ENCODE measurements around the gene RAP1B. TPM values are rescaled to one million over a fixed set of nuclear protein-coding genes. Genes with fewer than 3 reads are reported as not detected.

The RAP1B gene
- total RNA-seq, 1 donor from 2014 or later, result 182 TPM

GRCh38 chr12:68686262-68686594 lies 75.5 kb downstream of the RAP1B start:
- DNase-seq (ENCODE audit: extremely low spot score, unreplicated experiment), result no peak
- Mint-ChIP-seq H3K27me3 (ENCODE audit: unreplicated experiment) (no peaks in the 10 kb centered on the region), H3K27ac (ENCODE audit: unreplicated experiment) (peak overlapping the region; percentile 96), H3K4me1 (ENCODE audit: unreplicated experiment) (peaks cover 32% of the 10 kb centered on the region), H3K4me3 (ENCODE audit: unreplicated experiment) (peak overlapping the region; percentile 91), H3K9me3 (ENCODE audit: unreplicated experiment) (no peaks in the 10 kb centered on the region), H3K36me3 (ENCODE audit: unreplicated experiment) (peaks cover 4% of the 10 kb centered on the region)
- TF ChIP-seq CTCF (IDR thresholded peaks at IDR 0.05), result no peak

GRCh38 chr12:68686595-68687521 lies 76.2 kb downstream of the RAP1B start, which contains the start of gene NUP107:
Gene NUP107 (plus strand): TSS chr12:68686978. CDS start chr12:68687066, 88 bp downstream.
- peak; percentile 99 for DNase-seq (ENCODE audit: extremely low spot score, unreplicated experiment)
- no peaks in the 10 kb centered on the region for H3K9me3 Mint-ChIP-seq (ENCODE audit: unreplicated experiment)
- peak within 1 kb of the TSS; percentile 91 for H3K4me3 Mint-ChIP-seq (ENCODE audit: unreplicated experiment)
- peaks cover 32% of the 10 kb centered on the region for H3K4me1 Mint-ChIP-seq (ENCODE audit: unreplicated experiment)
- H3K36me3 Mint-ChIP-seq (ENCODE audit: unreplicated experiment), result peaks cover 4% of the 10 kb centered on the region
- no peak for TF ChIP-seq CTCF (IDR thresholded peaks at IDR 0.05)
- no peaks in the 10 kb centered on the region for H3K27me3 Mint-ChIP-seq (ENCODE audit: unreplicated experiment)
- H3K27ac Mint-ChIP-seq (ENCODE audit: unreplicated experiment), result peak within 1 kb of the TSS; percentile 96

- H3K36me3 Mint-ChIP-seq (ENCODE audit: unreplicated experiment), result peaks cover 39% of the 10 kb centered on the region
- TF ChIP-seq CTCF (IDR thresholded peaks at IDR 0.05), result no peak
Observed at GRCh38 chr12:68695454-68695853, 84.8 kb downstream of the RAP1B start.

GRCh38 chr12:68699486-68699885 lies 88.8 kb downstream of the RAP1B start:
- H3K9me3 Mint-ChIP-seq (ENCODE audit: unreplicated experiment), result no peaks in the 10 kb centered on the region
- no peaks in the 10 kb centered on the region for H3K4me1 Mint-ChIP-seq (ENCODE audit: unreplicated experiment)
- no peak for DNase-seq (ENCODE audit: extremely low spot score, unreplicated experiment)
- H3K36me3 Mint-ChIP-seq (ENCODE audit: unreplicated experiment), result peaks cover 29% of the 10 kb centered on the region
- TF ChIP-seq CTCF (IDR thresholded peaks at IDR 0.05), result no peak
- no peaks in the 10 kb centered on the region for H3K27me3 Mint-ChIP-seq (ENCODE audit: unreplicated experiment)
- H3K27ac Mint-ChIP-seq (ENCODE audit: unreplicated experiment), result no peak overlapping the region
- no peak overlapping the region for H3K4me3 Mint-ChIP-seq (ENCODE audit: unreplicated experiment)

More at GRCh38 chr12:68695454-68695853, 84.8 kb downstream of the RAP1B start:
- Mint-ChIP-seq H3K9me3 (ENCODE audit: unreplicated experiment) (no peaks in the 10 kb centered on the region), H3K4me3 (ENCODE audit: unreplicated experiment) (no peak overlapping the region), H3K27me3 (ENCODE audit: unreplicated experiment) (no peaks in the 10 kb centered on the region), H3K4me1 (ENCODE audit: unreplicated experiment) (no peaks in the 10 kb centered on the region), H3K27ac (ENCODE audit: unreplicated experiment) (no peak overlapping the region)
- no peak for DNase-seq (ENCODE audit: extremely low spot score, unreplicated experiment)

Other genes with a start within 250 kb of the RAP1B start
- gene NUP107, start 76.1 kb downstream of the RAP1B start, total RNA-seq, result 35.6 and 37.3 TPM in 2 replicates
- 9.5 and 16.2 TPM in 2 replicates for gene SLC35E3, start 135.3 kb downstream of the RAP1B start, total RNA-seq
- 131 and 132 TPM in 2 replicates for gene MDM2, start 197.3 kb downstream of the RAP1B start, total RNA-seq